ENCODE measurements around the gene MAP7. TPM values are rescaled to one million over a fixed set of nuclear protein-coding genes. Genes with fewer than 3 reads are reported as not detected.
"Not testable (repeated sequence)": the region's sequence is repeated elsewhere in the genome, so short reads cannot be mapped to it uniquely, and the experiment has no call there.

MAP7 gene
- total RNA-seq, 2 donors from 2014 or later, result 5.1 to 6.9 TPM

GRCh38 chr6:136382676-136383252 lies 167.5 kb downstream of the MAP7 start:
- Histone ChIP-seq H3K27ac (no peak overlapping the region), H3K27me3 (replicated peaks; ENCODE audit: insufficient read depth) (no peaks in the 10 kb centered on the region), H3K4me3 (no peak overlapping the region), H3K9me3 (no peaks in the 10 kb centered on the region), H3K36me3 (no peaks in the 10 kb centered on the region), H3K4me1 (ENCODE audit: control insufficient read depth in 1 of 2, low read depth in 2 of 2) (peaks cover 0 to 5% of the 10 kb centered on the region in 2 donors)
- no peak for TF ChIP-seq CTCF (IDR thresholded peaks at IDR 0.05)
- ATAC-seq (ENCODE audit: insufficient number of reproducible peaks, low FRiP score, low read depth) (no peak), DNase-seq (ENCODE audit: low spot score) (no peak)

- no peak for ATAC-seq (ENCODE audit: insufficient number of reproducible peaks, low FRiP score, low read depth)
- DNase-seq (ENCODE audit: low spot score), result no peak
Observed at GRCh38 chr6:136378888-136379287, 171.3 kb downstream of the MAP7 start.

GRCh38 chr6:136375836-136376235 lies 174.4 kb downstream of the MAP7 start:
- H3K9me3 ChIP-seq; H3K4me3 ChIP-seq; H3K4me1 ChIP-seq (ENCODE audit: control insufficient read depth in 1 of 2, low read depth in 2 of 2); DNase-seq (ENCODE audit: low spot score); H3K27ac ChIP-seq; ATAC-seq (ENCODE audit: insufficient number of reproducible peaks, low FRiP score, low read depth); H3K36me3 ChIP-seq; H3K27me3 ChIP-seq (replicated peaks; ENCODE audit: insufficient read depth): not testable (repeated sequence)

More at GRCh38 chr6:136378888-136379287, 171.3 kb downstream of the MAP7 start:
- Histone ChIP-seq H3K4me1 (ENCODE audit: control insufficient read depth in 1 of 2, low read depth in 2 of 2) (peaks cover 0 to 5% of the 10 kb centered on the region in 2 donors), H3K4me3 (no peak overlapping the region), H3K9me3 (no peaks in the 10 kb centered on the region), H3K27ac (no peak overlapping the region), H3K36me3 (no peaks in the 10 kb centered on the region), H3K27me3 (replicated peaks; ENCODE audit: insufficient read depth) (no peaks in the 10 kb centered on the region)
- TF ChIP-seq CTCF (IDR thresholded peaks at IDR 0.05), result no peak

- TF ChIP-seq CTCF (IDR thresholded peaks at IDR 0.05), result no peak
- H3K9me3 ChIP-seq, result no peaks in the 10 kb centered on the region
- H3K4me3 ChIP-seq, result no peak overlapping the region
- no peak overlapping the region for H3K27ac ChIP-seq
- no peaks in the 10 kb centered on the region for H3K4me1 ChIP-seq (ENCODE audit: control insufficient read depth in 1 of 2, low read depth in 2 of 2)
- no peaks in the 10 kb centered on the region for H3K36me3 ChIP-seq
- no peak for ATAC-seq (ENCODE audit: insufficient number of reproducible peaks, low FRiP score, low read depth)
- H3K27me3 ChIP-seq (replicated peaks; ENCODE audit: insufficient read depth), result no peaks in the 10 kb centered on the region
- no peak for DNase-seq (ENCODE audit: low spot score)
Observed at GRCh38 chr6:136371959-136372358, 178.3 kb downstream of the MAP7 start.

- TF ChIP-seq CTCF (IDR thresholded peaks at IDR 0.05), result no peak
Observed at GRCh38 chr6:136370988-136371728, 179.1 kb downstream of the MAP7 start.

More at GRCh38 chr6:136370988-136371728, 179.1 kb downstream of the MAP7 start:
- H3K9me3 ChIP-seq, result no peaks in the 10 kb centered on the region
- ATAC-seq (ENCODE audit: insufficient number of reproducible peaks, low FRiP score, low read depth) (no peak), DNase-seq (ENCODE audit: low spot score) (no peak)
- H3K4me3 ChIP-seq, result no peak overlapping the region
- H3K27me3 ChIP-seq (replicated peaks; ENCODE audit: insufficient read depth), result no peaks in the 10 kb centered on the region
- no peaks in the 10 kb centered on the region for H3K36me3 ChIP-seq
- peaks cover 4 to 5% of the 10 kb centered on the region in 2 donors for H3K4me1 ChIP-seq (ENCODE audit: control insufficient read depth in 1 of 2, low read depth in 2 of 2)
- H3K27ac ChIP-seq, result no peak overlapping the region

All from thoracic aorta (tissue), 2 donors.